Brain pericyte (primary cell): ENCODE results near the gene RBP3.
A peak's percentile ranks its signal among the peaks of the same experiment; 100 is the strongest.

ENCODE experiments used
- DNase-seq: peaks from one replicate; pipeline ENCODE4 v3.0.0-alpha.2; 2012; ENCODE audit warnings: low read depth, low spot score

The RBP3 gene

GRCh38 chr10:47336387-47337134, 11.6 kb upstream of the RBP3 start:
- DNase-seq: peak; percentile 42

DNA sequence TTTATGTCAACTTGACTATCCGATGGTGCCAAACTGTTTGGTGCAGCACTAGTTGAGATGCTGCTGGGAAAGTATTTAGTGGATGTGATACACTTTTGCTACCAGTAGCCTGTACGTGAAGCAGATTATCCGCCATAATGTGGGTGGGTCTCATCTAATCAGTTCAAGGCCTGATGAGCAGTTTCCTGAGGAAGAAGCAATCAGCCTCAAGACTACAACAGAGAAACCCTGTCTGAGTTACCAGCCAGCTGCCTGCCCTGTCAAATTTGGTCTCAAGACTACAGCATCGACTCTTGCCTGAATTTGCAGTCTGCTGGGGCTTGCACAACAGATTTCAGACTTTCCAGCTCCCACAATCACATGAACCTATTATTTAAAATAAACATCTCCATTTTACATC, 10.9 kb upstream of the RBP3 start:
- no peak for DNase-seq

DNA sequence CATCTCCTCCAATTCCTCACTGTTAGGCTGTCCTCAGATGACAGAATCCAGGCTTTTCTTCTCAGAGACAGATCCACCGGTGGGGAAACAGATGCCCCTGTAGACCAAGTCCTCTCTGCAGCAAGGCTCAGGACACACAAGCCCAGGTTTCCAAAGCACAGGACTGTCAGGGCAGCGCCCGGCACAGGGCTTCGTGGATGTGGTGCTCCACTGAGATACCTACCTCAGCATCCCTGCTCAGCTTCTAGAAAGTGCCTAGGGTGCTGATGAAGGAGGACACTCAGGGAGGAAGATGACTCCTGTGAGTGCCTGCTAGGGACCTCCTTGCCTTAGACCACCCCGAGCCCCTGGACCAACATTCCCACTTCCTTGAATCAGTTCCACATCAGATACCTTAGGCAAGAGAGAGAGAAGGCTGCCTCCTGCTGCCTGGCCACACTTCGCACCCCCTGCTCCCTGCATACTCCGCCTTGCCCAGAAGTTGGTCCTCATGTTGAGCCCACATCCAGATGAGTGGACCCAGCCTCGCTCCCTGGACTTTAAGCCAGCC, 8.9 kb upstream of the RBP3 start:
- DNase-seq: no peak

DNA sequence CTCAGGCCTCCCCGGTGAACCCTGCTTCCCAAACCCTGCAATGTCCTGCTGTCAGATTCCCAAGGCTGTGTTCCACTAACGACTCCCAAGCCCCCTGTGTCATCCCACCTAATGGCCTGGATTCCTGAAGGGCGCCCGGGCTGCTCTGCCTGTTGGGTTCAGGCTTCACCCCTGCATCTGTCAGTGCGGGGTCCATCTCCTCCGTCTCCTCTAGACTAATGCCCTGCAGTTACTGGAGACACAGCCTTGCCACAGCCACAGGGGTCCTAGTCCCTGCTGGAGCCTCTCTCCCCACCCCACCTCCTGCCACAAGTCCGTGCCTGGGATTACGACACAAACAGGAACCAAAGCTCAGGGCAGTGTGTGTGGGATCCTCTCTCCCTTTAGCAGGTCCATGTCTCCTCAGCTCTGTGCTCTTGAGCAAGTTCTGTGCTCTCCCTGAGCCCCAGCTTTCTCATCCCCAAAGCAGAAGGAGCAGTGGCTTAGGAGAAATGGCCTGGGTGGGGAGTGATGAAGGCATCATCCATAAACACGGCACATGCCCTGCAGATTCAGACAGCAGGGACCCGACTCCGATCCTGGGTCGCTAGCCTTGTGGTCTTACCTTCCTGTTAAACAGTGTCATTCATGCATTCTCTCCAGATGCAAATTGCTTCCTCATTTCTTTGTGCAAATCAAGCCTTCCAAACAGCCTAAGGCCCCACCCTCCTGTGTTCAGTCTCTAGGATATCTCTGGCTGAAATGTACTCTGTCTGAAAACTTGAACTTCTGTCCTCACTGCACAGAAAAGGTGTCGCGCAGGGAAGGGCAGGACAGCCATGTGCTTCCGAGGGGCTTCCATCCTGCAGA, 8.2 kb upstream of the RBP3 start:
- no peak for DNase-seq

DNA sequence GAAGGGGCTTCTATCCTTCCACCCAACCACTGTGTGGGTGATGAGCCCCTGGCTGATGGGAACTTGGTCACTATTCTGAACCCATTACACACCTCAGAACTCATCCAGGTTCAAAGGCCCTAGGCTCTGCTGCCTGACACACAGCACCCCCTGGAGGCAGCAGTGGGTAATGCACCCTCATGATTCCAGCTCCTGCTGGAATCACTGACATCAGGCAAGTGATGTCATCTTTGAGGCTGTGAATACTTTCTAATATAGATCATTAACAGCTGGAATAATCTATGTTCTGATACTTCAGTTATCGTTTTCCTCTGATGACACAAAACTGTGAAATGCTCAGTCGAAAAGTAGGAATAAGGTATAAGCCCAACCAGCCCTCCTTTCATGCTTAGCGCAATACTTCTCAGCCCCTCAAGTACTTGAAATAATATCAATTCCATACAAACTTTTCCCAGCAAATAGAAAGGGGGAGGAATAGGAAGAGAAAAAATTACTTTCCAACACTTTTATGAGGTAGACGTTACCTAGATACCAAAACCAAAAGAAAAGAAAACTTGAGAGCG, 7.5 kb upstream of the RBP3 start:
- DNase-seq: no peak

DNA sequence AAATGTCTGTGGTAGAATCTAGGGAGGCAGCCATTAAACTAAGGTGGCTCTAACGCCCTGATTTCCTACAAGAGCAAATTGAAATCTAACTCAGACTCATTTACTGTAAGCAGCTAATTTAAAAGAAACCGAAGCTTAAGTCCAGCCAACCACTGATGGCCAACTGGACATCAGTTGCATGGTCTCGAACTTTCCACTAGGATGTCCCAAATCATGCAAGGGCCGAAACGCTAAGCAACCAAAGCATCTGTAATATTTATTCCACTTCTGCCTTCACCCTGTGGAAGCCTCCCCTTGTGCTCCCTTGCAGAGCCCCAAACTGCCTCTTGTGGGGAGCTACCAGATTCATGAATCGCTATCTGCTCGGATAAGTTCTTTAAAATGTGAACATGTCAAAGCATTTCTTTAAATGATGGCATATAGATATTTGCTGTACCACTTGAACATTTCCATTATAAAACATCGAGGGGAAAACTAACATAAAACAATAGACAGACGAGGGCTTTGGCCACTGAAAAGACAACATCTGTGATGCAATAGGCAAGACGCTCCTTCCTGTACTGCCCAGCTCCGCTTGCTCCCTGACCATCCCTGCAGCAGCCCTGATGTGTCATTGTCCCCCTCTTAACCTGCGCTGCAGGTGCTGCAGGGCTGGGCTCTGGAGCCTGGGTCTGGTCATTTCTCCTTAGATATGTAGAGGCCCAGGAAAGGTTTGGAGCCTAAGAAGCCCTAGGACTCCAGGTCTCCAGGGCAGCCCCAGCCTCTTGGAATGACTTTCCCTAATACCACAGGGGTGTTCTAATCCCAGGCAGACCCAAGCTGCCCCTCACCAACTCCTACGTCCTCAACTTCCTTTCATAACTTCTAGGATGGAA, 2.9 kb upstream of the RBP3 start:
- no peak for DNase-seq

GRCh38 chr10:47346581-47347302, 1.4 kb upstream of the RBP3 start:
- DNase-seq: no peak

DNA sequence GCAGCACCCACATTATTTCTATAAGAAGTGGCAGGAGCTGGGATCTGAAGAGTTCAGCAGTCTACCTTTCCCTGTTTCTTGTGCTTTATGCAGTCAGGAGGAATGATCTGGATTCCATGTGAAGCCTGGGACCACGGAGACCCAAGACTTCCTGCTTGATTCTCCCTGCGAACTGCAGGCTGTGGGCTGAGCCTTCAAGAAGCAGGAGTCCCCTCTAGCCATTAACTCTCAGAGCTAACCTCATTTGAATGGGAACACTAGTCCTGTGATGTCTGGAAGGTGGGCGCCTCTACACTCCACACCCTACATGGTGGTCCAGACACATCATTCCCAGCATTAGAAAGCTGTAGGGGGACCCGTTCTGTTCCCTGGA, 874 bp upstream of the RBP3 start:
- DNase-seq: no peak

GRCh38 chr10:47348661-47349470, 703 bp downstream of the RBP3 start:
- DNase-seq: no peak

DNA sequence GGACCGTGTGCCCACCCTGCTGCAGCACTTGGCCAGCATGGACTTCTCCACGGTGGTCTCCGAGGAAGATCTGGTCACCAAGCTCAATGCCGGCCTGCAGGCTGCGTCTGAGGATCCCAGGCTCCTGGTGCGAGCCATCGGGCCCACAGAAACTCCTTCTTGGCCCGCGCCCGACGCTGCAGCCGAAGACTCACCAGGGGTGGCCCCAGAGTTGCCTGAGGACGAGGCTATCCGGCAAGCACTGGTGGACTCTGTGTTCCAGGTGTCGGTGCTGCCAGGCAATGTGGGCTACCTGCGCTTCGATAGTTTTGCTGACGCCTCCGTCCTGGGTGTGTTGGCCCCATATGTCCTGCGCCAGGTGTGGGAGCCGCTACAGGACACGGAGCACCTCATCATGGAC, 1.4 kb downstream of the RBP3 start:
- no peak for DNase-seq

DNA sequence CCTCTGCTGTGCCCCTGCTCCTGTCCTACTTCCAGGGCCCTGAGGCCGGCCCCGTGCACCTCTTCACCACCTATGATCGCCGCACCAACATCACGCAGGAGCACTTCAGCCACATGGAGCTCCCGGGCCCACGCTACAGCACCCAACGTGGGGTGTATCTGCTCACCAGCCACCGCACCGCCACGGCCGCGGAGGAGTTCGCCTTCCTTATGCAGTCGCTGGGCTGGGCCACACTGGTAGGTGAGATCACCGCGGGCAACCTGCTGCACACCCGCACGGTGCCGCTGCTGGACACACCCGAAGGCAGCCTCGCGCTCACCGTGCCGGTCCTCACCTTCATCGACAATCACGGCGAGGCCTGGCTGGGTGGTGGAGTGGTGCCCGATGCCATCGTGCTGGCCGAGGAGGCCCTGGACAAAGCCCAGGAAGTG, 1.8 kb downstream of the RBP3 start:
- DNase-seq: no peak

GRCh38 chr10:47350671-47351640, 2.8 kb downstream of the RBP3 start:
- DNase-seq: no peak

DNA sequence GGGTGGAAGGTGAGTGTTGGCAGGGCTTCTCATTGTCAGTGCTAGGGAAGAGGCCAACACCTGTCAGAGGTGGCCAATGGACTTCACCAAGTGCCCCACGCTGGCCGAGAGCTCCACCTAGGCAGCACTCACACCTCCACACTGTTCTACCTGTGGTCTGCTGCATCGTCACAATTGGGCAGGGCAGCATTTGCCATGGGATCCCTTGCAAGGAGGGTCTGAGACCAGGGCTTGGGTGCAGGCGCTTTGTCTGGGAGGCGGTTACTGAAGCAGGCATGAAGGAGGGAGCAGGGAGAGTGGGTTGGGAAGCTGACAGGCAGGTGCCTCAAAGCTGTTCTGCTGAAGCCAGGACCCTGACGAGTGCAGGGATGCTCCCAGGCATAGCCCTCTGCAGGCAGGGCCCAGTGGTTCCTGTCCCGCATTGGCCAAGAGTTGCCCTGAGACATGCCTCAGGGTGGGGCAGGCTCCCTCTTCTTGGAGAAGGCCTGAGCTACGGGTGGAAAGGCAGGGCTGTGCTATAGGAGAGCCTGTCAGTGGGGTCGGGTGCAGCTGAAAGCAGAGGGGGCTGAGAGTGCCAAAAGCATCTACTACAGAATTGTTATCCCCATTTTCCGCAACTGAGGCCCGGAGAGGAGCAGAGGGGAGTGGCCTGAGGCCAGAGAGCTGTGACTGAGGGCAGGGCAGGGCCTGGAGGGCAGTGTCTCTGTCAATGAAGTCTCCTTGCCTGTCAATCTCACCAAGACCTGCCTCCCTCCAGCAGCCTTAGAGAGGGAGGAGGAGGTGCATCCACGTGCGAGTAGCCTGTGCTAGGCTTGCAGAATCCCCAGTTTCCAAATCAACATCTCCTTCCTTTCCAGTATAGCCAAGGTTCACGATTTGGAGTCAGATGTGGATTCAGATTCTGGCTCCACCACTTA, 4.0 kb downstream of the RBP3 start:
- no peak for DNase-seq

GRCh38 chr10:47353351-47353750, 5.2 kb downstream of the RBP3 start:
- DNase-seq: no peak

DNA sequence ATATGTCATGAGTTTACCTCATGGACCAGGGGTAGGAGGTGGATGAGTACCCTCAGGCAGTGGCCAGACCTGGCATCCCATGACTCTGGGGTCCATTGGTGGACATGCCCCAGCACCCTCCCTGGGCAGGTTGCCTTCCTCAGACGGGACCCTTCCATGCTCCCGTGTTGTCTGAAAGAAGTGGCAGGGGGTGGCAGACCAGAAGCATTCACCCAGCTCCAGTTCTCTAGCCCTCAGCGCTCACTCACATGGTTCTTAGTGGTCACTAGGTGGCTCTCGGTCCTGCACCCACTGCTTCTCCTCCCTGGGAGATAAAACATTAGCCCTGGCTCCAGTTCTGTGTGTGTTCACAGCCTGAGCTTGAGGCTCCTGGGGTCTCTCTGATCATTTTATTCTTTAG, 6.0 kb downstream of the RBP3 start:
- DNase-seq: no peak

DNA sequence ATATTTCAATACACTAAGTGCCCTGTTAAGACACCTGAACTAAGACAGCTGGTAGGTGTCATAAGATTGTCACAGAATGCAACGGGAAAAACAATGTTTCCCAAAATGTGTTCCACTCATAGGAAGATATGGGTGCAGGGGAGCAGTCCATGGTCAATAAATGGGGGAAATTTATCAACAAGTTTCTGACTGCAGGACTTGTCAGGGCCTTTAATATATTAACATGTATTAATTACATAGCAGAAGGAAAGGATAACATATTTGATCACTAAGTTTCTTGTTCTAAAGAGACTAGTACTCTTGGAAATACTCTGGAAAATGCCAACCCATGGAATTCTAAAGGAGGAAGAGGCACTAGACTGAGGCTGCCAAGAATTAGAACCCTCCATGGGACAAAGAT, 6.7 kb downstream of the RBP3 start:
- no peak for DNase-seq

DNA sequence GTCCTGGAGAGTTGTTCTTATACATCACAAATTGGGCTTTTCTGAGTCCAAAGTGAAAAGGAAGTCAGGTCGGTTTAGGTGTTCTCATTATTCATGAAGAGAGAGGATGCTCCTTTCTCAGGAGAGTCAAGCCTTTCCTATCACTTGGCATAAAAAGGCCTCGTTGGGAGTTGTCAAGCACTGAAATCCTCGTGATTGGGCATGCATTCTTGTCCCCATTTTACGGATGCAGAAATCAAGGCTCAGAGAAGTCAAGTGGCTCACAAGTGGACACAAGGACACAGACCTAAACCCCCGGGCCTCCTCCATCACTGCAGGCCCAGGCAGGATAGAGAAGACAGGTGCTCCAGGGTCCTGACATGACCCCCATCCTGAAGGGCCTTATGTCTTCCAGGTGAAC, 8.5 kb downstream of the RBP3 start:
- no peak for DNase-seq

DNA sequence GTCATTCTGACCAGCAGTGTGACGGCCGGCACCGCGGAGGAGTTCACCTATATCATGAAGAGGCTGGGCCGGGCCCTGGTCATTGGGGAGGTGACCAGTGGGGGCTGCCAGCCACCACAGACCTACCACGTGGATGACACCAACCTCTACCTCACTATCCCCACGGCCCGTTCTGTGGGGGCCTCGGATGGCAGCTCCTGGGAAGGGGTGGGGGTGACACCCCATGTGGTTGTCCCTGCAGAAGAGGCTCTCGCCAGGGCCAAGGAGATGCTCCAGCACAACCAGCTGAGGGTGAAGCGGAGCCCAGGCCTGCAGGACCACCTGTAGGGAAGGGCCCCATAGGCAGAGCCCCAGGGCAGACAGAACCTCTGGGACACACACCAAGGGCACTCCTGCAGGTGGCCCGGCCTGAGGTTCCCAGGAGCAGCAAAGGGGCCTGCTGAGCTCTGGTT, 9.0 kb downstream of the RBP3 start:
- DNase-seq: no peak
